ENCODE results near the gene CCSER1.

Gene CCSER1

DNA sequence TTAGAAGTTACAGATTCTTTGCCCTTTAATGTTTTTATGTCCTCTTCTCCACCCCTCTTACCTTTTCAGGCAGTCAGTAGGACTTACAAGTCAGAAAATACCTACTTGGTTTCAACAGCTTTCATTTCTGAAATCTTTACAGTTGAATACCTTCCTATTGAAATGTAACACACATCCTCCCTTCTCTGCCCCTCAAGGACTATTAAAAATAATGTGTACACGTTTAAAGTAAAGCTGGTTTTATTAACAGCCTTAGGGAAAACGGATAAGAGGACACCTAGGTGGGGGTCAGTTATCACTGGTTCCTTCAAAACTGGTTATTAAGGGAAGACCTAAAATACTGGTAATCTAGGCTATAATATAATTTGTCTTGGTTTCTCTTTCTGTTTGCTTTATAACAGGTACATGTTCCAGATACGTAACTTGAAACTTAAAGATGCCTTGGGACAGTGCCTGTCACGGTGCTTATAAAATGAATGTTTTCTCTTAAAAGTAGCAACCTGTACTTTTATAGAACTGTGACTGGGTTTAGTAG, 1.8 kb downstream of the CCSER1 start:
- DNase-seq (ENCODE audit: low spot score) = no peak

DNA sequence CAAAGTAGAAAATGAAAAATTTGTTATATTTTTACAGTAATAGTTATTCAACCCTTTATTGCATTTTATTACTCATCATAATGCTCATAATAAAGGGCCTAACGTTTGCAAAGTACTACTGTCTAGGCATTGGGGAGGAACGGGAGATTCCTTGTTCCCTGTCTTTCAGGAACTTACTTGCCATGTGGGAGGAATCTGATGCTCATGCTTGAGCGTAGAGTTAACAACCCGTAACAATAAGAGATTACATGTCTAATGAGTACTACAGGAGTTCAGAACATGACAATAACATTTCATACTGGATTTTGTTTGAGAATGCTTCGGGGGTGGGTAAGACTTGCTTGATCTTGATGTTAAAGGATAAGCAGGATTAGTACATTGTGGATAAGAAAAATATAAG, 2.9 kb downstream of the CCSER1 start:
- no peak for DNase-seq (ENCODE audit: low spot score)

GRCh38 chr4:90137555-90137954, 10.4 kb downstream of the CCSER1 start:
- DNase-seq (ENCODE audit: low spot score) = no peak

- DNase-seq (ENCODE audit: low spot score) = no peak
Measured at GRCh38 chr4:90142081-90142480, 14.9 kb downstream of the CCSER1 start.

GRCh38 chr4:90145319-90145718, 18.1 kb downstream of the CCSER1 start:
- no peak for DNase-seq (ENCODE audit: low spot score)

- DNase-seq (ENCODE audit: low spot score) = no peak
Measured at GRCh38 chr4:90146306-90146705, 19.1 kb downstream of the CCSER1 start.

DNA sequence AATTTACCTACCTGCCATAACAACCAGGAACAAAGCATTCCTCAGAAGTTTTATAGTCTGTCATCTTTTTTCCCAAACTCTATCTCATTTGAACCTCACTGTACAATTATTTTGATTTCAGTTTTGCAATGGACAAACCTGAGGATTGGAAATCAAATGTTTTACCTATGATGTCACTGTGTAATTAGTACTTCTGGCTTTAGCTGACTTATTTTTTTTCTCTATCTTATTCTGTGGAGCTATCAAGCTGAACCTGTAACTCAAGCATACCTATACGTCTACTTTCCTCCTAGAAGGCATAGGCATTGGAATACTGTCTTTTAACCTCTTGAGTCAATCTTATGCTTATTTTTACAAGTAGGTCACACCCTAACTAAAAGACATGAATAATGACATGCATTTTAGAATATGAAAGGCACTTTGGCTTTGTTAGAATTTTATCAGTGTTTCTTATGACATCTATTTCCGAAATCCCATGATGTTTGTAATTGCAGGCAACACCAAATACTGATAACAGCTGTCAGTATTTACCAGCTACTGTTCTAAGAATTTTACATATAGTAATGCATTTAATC, 21.5 kb downstream of the CCSER1 start:
- no peak for DNase-seq (ENCODE audit: low spot score)

GRCh38 chr4:90152024-90152423, 24.8 kb downstream of the CCSER1 start:
- DNase-seq (ENCODE audit: low spot score) = no peak

DNA sequence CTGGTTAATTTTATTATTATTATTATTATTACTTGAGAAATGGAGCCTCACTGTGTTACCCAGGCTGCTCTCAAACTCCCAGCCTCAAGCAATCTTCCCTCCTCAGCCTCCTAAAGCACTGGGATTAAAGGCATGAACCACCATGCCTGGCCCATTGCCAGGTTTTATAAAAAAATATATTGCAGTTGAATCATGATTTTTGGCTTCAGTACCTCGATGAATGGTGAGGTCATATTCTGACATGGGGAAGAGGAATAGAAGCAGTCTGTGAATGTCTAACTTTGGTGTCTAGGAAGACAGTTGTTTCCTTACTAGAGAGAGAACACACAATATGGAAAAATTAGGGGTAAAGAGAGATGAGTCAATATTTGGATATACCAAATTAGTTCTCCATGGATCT, 32.0 kb downstream of the CCSER1 start:
- DNase-seq (ENCODE audit: low spot score) = no peak

- DNase-seq (ENCODE audit: low spot score) = no peak
Measured at GRCh38 chr4:90160044-90160443, 32.9 kb downstream of the CCSER1 start.

- DNase-seq (ENCODE audit: low spot score) = no peak
Measured at GRCh38 chr4:90162566-90162965, 35.4 kb downstream of the CCSER1 start.

DNA sequence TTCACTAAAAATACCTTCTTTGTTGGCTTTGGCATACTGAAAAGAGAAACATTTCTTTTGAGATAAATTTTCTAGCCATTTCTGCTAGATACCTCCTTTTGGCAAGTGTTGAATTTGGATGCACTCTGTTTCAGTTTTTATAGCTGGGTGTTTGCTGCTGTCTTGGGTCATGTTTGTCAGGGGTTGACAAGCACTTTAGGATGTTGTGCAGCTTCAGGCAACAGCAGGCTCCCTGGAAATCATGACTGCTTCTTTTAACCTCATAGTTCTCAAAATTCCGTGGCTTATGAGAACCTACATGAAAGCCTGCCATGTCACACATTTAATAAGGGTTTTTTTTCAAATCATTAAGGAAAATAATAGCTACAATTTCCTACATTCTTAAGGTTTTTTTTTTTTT, 36.7 kb downstream of the CCSER1 start:
- no peak for DNase-seq (ENCODE audit: low spot score)

DNA sequence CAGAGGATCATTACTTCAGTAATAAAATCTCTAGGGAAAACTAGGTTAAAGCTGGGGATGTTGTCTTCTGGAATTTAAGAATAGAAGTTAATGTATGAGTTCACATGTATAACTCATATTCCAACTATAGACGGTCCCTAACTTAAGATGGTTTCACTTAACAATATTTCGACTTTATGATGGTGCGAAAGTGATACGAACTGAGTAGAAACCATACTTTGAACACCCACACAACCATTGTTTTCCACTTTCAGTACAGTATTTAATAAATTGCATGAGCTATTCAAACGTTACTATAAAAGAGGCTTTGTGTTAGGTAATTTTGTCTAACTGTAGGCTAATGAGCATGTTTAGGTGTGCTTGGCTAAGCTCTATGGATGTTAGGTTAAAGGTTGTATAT, 38.7 kb downstream of the CCSER1 start:
- DNase-seq (ENCODE audit: low spot score) = no peak

GRCh38 chr4:90171491-90171890, 44.3 kb downstream of the CCSER1 start:
- DNase-seq (ENCODE audit: low spot score) = no peak

- DNase-seq (ENCODE audit: low spot score) = no peak
Measured at GRCh38 chr4:90174621-90175023, 47.4 kb downstream of the CCSER1 start.

- no peak for DNase-seq (ENCODE audit: low spot score)
Measured at GRCh38 chr4:90181644-90182043, 54.5 kb downstream of the CCSER1 start.

- DNase-seq (ENCODE audit: low spot score) = no peak
Measured at GRCh38 chr4:90183254-90183653, 56.1 kb downstream of the CCSER1 start.

- no peak for DNase-seq (ENCODE audit: low spot score)
Measured at GRCh38 chr4:90184560-90184959, 57.4 kb downstream of the CCSER1 start.

- no peak for DNase-seq (ENCODE audit: low spot score)
Measured at GRCh38 chr4:90185416-90185815, 58.2 kb downstream of the CCSER1 start.

DNA sequence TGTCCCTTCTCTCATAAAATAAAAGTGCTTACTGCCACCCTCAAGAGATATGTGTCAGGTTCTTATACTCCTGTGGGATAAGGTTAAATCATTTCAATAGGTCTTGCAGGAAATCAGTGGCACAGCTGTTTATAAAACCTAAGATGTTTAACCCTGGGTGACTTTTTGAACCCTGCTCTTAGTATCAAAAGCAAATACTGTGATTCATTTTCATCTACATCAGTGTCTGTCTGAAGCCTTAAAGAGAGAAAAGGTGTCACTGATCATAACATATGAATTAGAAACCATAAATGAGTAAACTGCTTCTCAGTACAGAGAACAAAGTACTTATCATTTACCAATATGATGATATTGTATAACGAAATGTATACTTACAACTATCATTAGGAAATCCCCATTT, 59.0 kb downstream of the CCSER1 start:
- DNase-seq (ENCODE audit: low spot score) = no peak

DNA sequence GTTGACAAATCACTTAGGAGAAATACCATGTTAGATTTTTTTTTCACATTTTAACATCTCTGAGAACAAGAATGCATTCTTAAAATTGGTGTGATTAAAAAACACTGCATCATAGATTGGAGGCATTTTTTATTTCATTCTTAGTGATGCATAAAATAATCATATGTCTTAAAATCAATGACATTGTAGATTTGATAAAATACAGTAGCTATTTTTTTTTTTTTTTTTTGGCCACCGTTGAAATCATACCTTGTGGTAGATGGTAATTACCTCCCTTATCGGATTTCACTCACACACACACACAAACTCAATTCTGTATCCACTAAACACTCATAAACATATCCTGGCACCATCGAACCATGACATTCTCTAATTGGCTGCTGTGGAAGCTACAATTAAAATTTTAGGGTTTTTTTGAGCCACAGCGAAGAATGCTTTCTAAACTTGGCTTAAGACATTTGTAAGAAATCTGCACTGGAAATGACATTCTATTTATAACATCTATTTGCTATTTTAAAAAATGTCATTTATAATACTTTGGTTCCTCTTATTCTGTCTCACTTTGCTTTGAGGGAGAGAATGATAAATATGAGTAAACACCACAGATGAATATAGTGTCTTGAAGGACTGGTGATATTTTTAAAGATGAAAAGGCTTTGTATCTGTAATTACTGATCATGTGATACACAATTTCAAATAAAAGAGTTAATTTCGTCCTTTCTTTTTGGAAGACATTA, 60.1 kb downstream of the CCSER1 start:
- DNase-seq (ENCODE audit: low spot score) = no peak

GRCh38 chr4:90189178-90189577, 62.0 kb downstream of the CCSER1 start:
- no peak for DNase-seq (ENCODE audit: low spot score)

GRCh38 chr4:90189946-90190345, 62.8 kb downstream of the CCSER1 start:
- DNase-seq (ENCODE audit: low spot score) = no peak

DNA sequence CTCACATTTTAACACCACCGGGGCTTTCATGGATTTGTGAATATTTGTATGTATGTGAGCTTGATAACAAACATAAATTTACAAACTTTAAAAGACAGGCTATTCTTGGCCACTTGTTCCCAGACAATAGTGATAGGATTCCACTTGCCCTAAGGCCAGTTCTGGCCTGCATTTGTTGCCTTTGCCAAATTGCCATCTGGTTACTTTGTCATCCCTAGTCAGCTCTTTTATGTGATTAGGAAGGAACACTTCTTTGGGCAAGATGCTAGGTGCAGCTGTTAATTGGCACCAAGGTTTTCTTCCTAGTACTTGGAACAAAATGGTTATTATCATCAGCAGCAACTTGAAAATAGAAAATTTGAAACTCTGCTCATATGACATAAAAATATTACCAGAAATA, 63.3 kb downstream of the CCSER1 start:
- DNase-seq (ENCODE audit: low spot score) = no peak

Measured in AG08395 (cell line).